A549 (cell line): ENCODE results near the gene FAM149B1. TPM values are rescaled to one million over a fixed set of nuclear protein-coding genes. Genes with fewer than 3 reads are reported as not detected.

Experiments used
- ATAC-seq, 2 experiments: fragments of 200-7000 bp in 1 of 2; fragments of >200 bp in 1 of 2; cut with Nextera tagmentation in 1 of 2; cut with Tn5 transposase in 1 of 2; 3 replicates each; pipeline versions ENCODE4 v1.8.0 to v1.9.1; 2018 to 2020; ENCODE audit warnings: mild to moderate bottlenecking in 1 of 2, moderate library complexity in 1 of 2
- CTCF ChIA-PET: fragments of 300-600 bp; sonication (Branson Sonifier 250); formaldehyde crosslinking; extraction: SDS; loops from one replicate; lab custom pipeline; 2021; ENCODE audit warnings: antibody characterized with exemption, inconsistent platforms; lab: Yijun Ruan, JAX
- POLR2A ChIA-PET: fragments of 350-600 bp; formaldehyde crosslinking; extraction: SDS; loops from one replicate; lab custom pipeline; 2021; ENCODE audit warnings: antibody characterized with exemption, inconsistent platforms; lab: Yijun Ruan, JAX
- DNase-seq, 2 experiments: peaks; one replicate each; pipeline versions ENCODE4 v3.0.0 to v3.0.0-alpha.2; 2011 to 2016; ENCODE audit warnings: low read depth in 1 of 2, low spot score in 1 of 2
- FAIRE-seq: peaks from 2 replicates; lab custom pipeline; 2011; peaks lifted over from hg19 to GRCh38; lab: Jason Lieb, UNC
- H3K27ac ChIP-seq, 2 experiments: fragments of >200 bp; sonication (Bioruptor Twin); formaldehyde crosslinking; 3 replicates each; pipeline ENCODE4 v1.5.1; 2016 to 2017
- H3K4me1 ChIP-seq: fragments of >200 bp; sonication (Bioruptor Twin); formaldehyde crosslinking; 3 replicates; pipeline ENCODE4 v1.6.1; 2016
- H3K4me2 ChIP-seq: fragments of >200 bp; sonication (Bioruptor Twin); formaldehyde crosslinking; 3 replicates; pipeline ENCODE4 v1.6.1; 2016
- H3K4me3 ChIP-seq: fragments of >200 bp; sonication (Bioruptor Twin); formaldehyde crosslinking; 3 replicates; pipeline ENCODE4 v1.5.1; 2016
- H3K9me3 ChIP-seq: fragments of >200 bp; sonication (Bioruptor Twin); formaldehyde crosslinking; 3 replicates; pipeline ENCODE4 v1.6.1; 2016
- CTCF ChIP-seq: fragments of >200 bp; sonication (Bioruptor Twin); formaldehyde crosslinking; IDR thresholded peaks from 3 replicates; pipeline ENCODE4 v1.5.1; 2016
- HEYL ChIP-seq: fragments of 250-450 bp; sonication (Bioruptor Pico); IDR thresholded peaks from 2 replicates; pipeline ENCODE4 v1.8.0; 2021; ENCODE audit warnings: mild to moderate bottlenecking, moderate library complexity
- HOXA7 ChIP-seq: fragments of 250-450 bp; sonication (Bioruptor Pico); IDR thresholded peaks from 2 replicates; pipeline ENCODE4 v1.5.0; 2020; ENCODE audit warnings: mild to moderate bottlenecking, moderate library complexity
- KDM5A ChIP-seq: fragments of 200-600 bp; sonication (generic); IDR thresholded peaks from 2 replicates; pipeline ENCODE4 v1.6.1; 2016; ENCODE audit warnings: antibody characterized with exemption, mild to moderate bottlenecking
- RAD21 ChIP-seq, 2 experiments: fragments of >200 bp in 1 of 2; sonication (Bioruptor Twin) in 1 of 2; formaldehyde crosslinking in 1 of 2; IDR thresholded peaks in 1 of 2; conservative IDR thresholded peaks in 1 of 2; 2 replicates in 1 of 2; 3 replicates in 1 of 2; pipeline ENCODE4 v1.6.1; 2012 to 2018; ENCODE audit warnings: inconsistent platforms in 1 of 2
- REST ChIP-seq: fragments of 200-600 bp; sonication (generic); IDR thresholded peaks from 2 replicates; pipeline ENCODE4 v1.6.1; 2016; ENCODE audit warnings: antibody characterized with exemption, mild to moderate bottlenecking, moderate library complexity
- SMC3 ChIP-seq: fragments of >200 bp; sonication (Bioruptor Twin); formaldehyde crosslinking; IDR thresholded peaks from 3 replicates; pipeline ENCODE4 v1.6.1; 2018; ENCODE audit warnings: inconsistent platforms
- TP53 ChIP-seq: fragments of 250-450 bp; sonication (Bioruptor Pico); IDR thresholded peaks from 2 replicates; pipeline ENCODE4 v1.5.0; 2021; ENCODE audit warnings: mild to moderate bottlenecking, moderate library complexity
- WGBS: methylation state at CpG from one replicate; pipeline ENCODE4 v1.1.6; 2017; ENCODE audit errors: missing lambda C conversion rate; 5-methylcytosine and 5-hydroxymethylcytosine counted together
- polyA plus RNA-seq, 4 experiments: library from polyadenylated mRNA; depleted of rRNA in 3 of 4; stranded (reverse); fragments of >200 nt; fragmentation: RNase III in 1 of 4; extraction: RNeasy Plus Mini Kit Qiagen cat#74134 plus additional on column Dnase treatment in 1 of 4; gene quantifications; 2 replicates in 3 of 4; 3 replicates in 1 of 4; pipeline ENCODE4 v1.2.3, GENCODE V29; 2011 to 2017
- TF ChIP-seq, protein P1 (sequence below): IDR thresholded peaks from 2 replicates; pipeline ENCODE4 v1.6.1; 2012

FAM149B1 gene
- polyA plus RNA-seq, 2 of the 4 experiments (the other 2 are of a cell fraction): 6.9 to 26.7 TPM

DNA sequence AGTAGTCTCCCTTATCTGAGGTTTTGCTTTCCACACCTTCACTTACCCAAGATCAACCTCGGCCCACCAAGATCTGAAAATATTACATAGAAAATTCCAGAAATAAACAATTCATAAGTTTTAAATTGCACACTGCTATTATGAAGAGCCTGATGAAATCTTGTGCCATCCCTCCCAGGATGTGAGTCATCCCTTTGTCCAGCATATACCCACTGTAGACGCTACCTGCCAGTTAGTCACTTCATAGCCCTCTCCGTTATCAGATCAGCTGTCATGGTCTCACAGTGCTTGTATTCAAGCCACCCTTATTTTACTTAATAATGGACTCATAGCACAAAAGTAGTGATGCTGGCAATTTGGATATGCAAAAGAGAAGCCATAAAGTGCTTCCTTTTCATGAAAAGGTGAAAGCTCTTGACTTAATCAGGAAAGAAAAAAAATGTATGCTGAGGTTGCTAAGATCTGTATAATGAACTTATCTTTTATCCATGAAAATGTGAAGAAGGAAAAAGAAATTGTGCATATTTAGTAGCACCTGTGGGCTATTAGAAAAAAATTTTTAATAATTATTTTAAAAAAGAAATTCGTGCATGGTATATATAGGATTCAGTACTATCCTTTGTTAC, 94.3 kb downstream of the FAM149B1 start (continued):
- no peak for TF ChIP-seq CTCF

- Histone ChIP-seq H3K4me1 (peaks cover 31% of the 10 kb centered on the region), H3K4me2 (peak overlapping the region; percentile 71; the same call in 2 of the 3 replicates), H3K4me3 (no peak overlapping the region), H3K9me3 (peaks cover 4% of the 10 kb centered on the region; the same call in 1 of the 3 replicates)
- WGBS: 45% methylated on average over 5 of the region's 5 CpGs
- no peak for FAIRE-seq
- TF ChIP-seq, protein P1, sequence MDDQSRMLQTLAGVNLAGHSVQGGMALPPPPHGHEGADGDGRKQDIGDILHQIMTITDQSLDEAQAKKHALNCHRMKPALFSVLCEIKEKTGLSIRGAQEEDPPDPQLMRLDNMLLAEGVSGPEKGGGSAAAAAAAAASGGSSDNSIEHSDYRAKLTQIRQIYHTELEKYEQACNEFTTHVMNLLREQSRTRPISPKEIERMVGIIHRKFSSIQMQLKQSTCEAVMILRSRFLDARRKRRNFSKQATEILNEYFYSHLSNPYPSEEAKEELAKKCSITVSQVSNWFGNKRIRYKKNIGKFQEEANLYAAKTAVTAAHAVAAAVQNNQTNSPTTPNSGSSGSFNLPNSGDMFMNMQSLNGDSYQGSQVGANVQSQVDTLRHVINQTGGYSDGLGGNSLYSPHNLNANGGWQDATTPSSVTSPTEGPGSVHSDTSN: no peak
- TF ChIP-seq REST (no peak), KDM5A (no peak), TP53 (CRISPR knock-in tag) (no peak), HOXA7 (CRISPR knock-in tag) (no peak)
- TF ChIP-seq, all 56 proteins: peak for 0
- ChIA-PET POLR2A (interaction anchor here (0.8 to 1.8 kb wide), 6 partner anchors 10 to 232 kb away, joined by 3 to 11 read pairs (median 8); partner anchors contain the start of genes CFAP70, DNAJC9, MRPS16 and PPP3CB), CTCF (interaction anchor here (0.7 to 2.7 kb wide), 16 partner anchors 8 to 380 kb away, joined by 3 to 12 read pairs (median 4); partner anchors contain the start of genes CFAP70, DNAJC9 and MRPS16)
- ATAC-seq (no peak), DNase-seq (no peak)
- peak overlapping the region; percentile 85 to 92 for H3K27ac ChIP-seq
Measured at GRCh38 chr10:73262880-73263555, 95.1 kb downstream of the FAM149B1 start.

DNA sequence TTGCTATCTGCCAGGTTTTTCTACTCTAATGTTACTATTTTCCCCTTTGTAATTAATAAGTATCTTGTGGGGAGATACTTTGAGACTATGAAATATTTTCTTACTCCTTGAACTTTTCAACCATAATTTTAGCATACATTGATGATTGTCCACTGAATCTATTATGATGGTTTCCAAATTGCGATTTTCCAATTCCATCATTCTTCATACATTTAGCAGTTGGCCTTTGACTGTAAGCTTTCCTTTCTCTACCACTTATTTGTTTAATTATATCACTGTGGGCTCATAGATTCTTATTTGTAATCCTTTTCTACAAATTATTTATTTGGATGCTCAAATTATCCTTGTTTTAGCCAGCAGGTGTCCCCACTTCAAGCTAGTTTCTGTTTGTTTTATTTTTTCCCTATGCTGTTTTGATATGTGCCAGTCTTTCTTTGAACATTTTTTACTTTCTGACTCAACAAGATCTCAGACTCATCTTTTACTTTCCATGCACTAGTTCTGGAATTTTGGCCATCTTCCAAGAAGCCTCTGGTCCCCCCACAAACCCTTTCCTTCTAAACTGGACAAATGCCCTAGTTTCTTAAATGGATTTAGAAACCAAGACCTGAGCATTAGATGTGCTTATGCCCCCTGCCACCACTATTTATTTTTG, 95.9 kb downstream of the FAM149B1 start:
- POLR2A ChIA-PET: interaction anchor here (0.8 to 1.8 kb wide), 5 partner anchors 12 to 232 kb away, joined by 3 to 10 read pairs (median 7); partner anchors contain the start of genes CFAP70, DNAJC9 and PPP3CB
- peak overlapping the region; percentile 71; the same call in 2 of the 3 replicates for H3K4me2 ChIP-seq

More for the DNA sequence above, 95.9 kb downstream of the FAM149B1 start:
- ATAC-seq (peak; percentile 45 to 54; a peak in 4 of 6 replicates), FAIRE-seq (peak; percentile 92), DNase-seq (peak; percentile 17 to 41)
- CTCF ChIA-PET: interaction anchor here (0.6 to 2.7 kb wide), 20 partner anchors 8 to 379 kb away, joined by 3 to 12 read pairs (median 4); partner anchors contain the start of genes CFAP70, DNAJC9 and MRPS16
- peak overlapping the region; percentile 81 to 85; a peak in 4 of 6 replicates for H3K27ac ChIP-seq
- 7% methylated on average over 1 of the region's 1 CpG for WGBS
- no peak overlapping the region for H3K4me3 ChIP-seq
- H3K9me3 ChIP-seq: peaks cover 4% of the 10 kb centered on the region; the same call in 1 of the 3 replicates
- H3K4me1 ChIP-seq: peaks cover 31% of the 10 kb centered on the region
- no peak for TF ChIP-seq HEYL (CRISPR knock-in tag)
- TF ChIP-seq SMC3: peak; percentile 79
- TF ChIP-seq CTCF: peak; percentile 80
- TF ChIP-seq TP53 (CRISPR knock-in tag): no peak
- peak; percentile 55 to 65 for TF ChIP-seq RAD21 (conservative IDR thresholded peaks at IDR 0.05 in 1 of 2, IDR thresholded peaks at IDR 0.05 in 1 of 2)
